22Rv1 (cell line): ENCODE results near the gene DNAH1.

ENCODE experiments used
- ZFX ChIP-seq: fragments of 450-650 bp; IDR thresholded peaks from 2 replicates; pipeline ENCODE4 v1.6.1; 2017; ENCODE audit warnings: antibody characterized with exemption, borderline replicate concordance
- TF ChIP-seq, protein P1 (sequence below): fragments of 450-650 bp; IDR thresholded peaks from 2 replicates; pipeline ENCODE4 v1.5.1; 2017; ENCODE audit warnings: mild to moderate bottlenecking

DNA sequence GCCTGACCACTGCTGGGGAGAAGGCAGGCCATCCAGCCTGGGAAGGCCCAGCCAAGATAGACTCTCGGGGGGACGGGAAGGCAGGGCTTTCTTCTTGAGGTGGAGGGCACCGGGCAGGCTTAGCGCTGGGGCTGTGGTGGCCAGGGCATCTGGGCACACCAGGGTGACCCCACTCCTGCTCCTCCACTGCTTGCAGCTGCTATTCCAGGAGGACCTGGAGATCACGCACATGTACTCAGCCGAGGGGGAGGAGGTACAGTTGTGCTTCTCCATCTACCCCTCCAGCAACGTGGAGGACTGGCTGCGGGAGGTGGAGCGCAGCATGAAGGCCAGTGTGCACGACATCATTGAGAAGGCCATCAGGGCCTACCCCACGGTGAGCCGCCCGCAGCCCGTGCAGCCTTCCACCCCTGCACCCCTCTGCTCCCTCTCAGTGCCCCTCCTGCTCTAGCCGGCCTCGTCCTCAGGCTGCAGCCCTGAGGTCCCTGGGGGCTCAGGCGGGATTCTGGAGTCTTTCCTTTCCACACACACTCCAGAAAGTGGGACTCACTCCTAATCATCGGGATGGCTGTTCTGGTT is 42.3 kb downstream of the DNAH1 start:
- TF ChIP-seq, protein P1, sequence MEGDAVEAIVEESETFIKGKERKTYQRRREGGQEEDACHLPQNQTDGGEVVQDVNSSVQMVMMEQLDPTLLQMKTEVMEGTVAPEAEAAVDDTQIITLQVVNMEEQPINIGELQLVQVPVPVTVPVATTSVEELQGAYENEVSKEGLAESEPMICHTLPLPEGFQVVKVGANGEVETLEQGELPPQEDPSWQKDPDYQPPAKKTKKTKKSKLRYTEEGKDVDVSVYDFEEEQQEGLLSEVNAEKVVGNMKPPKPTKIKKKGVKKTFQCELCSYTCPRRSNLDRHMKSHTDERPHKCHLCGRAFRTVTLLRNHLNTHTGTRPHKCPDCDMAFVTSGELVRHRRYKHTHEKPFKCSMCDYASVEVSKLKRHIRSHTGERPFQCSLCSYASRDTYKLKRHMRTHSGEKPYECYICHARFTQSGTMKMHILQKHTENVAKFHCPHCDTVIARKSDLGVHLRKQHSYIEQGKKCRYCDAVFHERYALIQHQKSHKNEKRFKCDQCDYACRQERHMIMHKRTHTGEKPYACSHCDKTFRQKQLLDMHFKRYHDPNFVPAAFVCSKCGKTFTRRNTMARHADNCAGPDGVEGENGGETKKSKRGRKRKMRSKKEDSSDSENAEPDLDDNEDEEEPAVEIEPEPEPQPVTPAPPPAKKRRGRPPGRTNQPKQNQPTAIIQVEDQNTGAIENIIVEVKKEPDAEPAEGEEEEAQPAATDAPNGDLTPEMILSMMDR: no peak
- no peak for TF ChIP-seq ZFX
